Activated CD8-positive, alpha-beta T cell treated with anti-CD3 and anti-CD28 coated beads for 36 hours (primary cell): ENCODE measurements around the gene ANKRD11. TPM values are rescaled to one million over a fixed set of nuclear protein-coding genes. Genes with fewer than 3 reads are reported as not detected.

Source experiments
- ATAC-seq: fragments of 200-7000 bp; cut with Tn5 transposase; one replicate; pipeline ENCODE4 v1.10.0; 2021; ENCODE audit warnings: mild to moderate bottlenecking, moderate library complexity
- CTCF ChIA-PET: fragments of 350-600 bp; sonication (Branson Sonifier 250); formaldehyde crosslinking; loops from one replicate; lab custom pipeline; 2021; ENCODE audit warnings: antibody characterized with exemption; lab: Charles Lee
- POLR2A ChIA-PET: fragments of 350-600 bp; sonication (Branson Sonifier 250); formaldehyde crosslinking; loops from one replicate; lab custom pipeline; 2021; ENCODE audit warnings: antibody characterized with exemption; lab: Charles Lee
- DNase-seq: peaks from one replicate; pipeline ENCODE4 v3.0.0-alpha.2; 2020
- H3K27ac Mint-ChIP-seq: one replicate; pipeline ENCODE4 v1.8.0; 2021; ENCODE audit warnings: mild to moderate bottlenecking, mixed read lengths
- H3K27me3 Mint-ChIP-seq: one replicate; pipeline ENCODE4 v1.8.0; 2021; ENCODE audit warnings: mixed read lengths
- H3K36me3 Mint-ChIP-seq: one replicate; pipeline ENCODE4 v1.8.0; 2021; ENCODE audit warnings: low read depth, mixed read lengths
- H3K4me1 Mint-ChIP-seq: one replicate; pipeline ENCODE4 v1.8.0; 2021; ENCODE audit warnings: low read depth, mixed read lengths
- H3K4me3 Mint-ChIP-seq: one replicate; pipeline ENCODE4 v1.8.0; 2021; ENCODE audit warnings: mild to moderate bottlenecking, moderate library complexity, mixed read lengths
- H3K9me3 Mint-ChIP-seq: one replicate; pipeline ENCODE4 v1.8.0; 2021; ENCODE audit warnings: mixed read lengths
- intact Hi-C: fragments of 100-400 bp; cut with micrococcal nuclease; formaldehyde crosslinking; loops from one replicate; pipeline ENCODE4 v1.10.0; 2022
- total RNA-seq, 2 experiments: library from RNA; stranded (reverse); gene quantifications; one replicate each; pipeline ENCODE4 v1.2.3, GENCODE V29; 2021
- TF ChIP-seq, protein P1 (sequence below): fragments of 200-600 bp; IDR thresholded peaks from one replicate; pipeline ENCODE4 v1.8.0; 2022; ENCODE audit warnings: antibody characterized with exemption, mild to moderate bottlenecking

Gene ANKRD11
- total RNA-seq, 2 experiments from 2014 or later, result 145 to 147 TPM

DNA sequence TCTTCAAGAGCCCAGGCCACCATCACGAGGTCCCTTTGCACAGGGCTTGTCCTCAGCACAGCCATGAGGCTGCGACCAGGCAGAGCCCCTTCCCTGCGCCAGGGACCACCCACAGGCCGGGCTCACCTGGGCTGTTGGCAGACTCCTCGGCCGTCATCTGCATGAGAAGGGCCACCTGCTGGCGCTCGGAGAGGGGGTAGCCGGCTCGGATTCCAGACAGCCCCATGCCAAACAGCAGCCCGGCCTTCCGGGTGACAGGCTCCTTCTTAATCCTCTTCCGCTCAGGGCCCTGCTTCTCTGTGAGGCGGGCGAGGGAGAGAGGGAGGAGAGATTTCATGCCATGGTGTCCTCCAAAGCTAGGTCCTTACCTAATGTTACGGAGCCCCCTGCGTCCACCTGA is 199.5 kb downstream of the ANKRD11 start:
- ChIA-PET CTCF (no interaction called here), POLR2A (interaction anchor here (0.5 kb wide), 1 partner anchor 65 kb away, joined by 3 read pairs; no protein-coding TSS in a partner anchor)
- Mint-ChIP-seq H3K4me3 (no peak overlapping the region), H3K27ac (no peak overlapping the region), H3K27me3 (no peaks in the 10 kb centered on the region), H3K9me3 (no peaks in the 10 kb centered on the region), H3K4me1 (peaks cover 6% of the 10 kb centered on the region), H3K36me3 (peaks cover 19% of the 10 kb centered on the region)
- TF ChIP-seq, protein P1, sequence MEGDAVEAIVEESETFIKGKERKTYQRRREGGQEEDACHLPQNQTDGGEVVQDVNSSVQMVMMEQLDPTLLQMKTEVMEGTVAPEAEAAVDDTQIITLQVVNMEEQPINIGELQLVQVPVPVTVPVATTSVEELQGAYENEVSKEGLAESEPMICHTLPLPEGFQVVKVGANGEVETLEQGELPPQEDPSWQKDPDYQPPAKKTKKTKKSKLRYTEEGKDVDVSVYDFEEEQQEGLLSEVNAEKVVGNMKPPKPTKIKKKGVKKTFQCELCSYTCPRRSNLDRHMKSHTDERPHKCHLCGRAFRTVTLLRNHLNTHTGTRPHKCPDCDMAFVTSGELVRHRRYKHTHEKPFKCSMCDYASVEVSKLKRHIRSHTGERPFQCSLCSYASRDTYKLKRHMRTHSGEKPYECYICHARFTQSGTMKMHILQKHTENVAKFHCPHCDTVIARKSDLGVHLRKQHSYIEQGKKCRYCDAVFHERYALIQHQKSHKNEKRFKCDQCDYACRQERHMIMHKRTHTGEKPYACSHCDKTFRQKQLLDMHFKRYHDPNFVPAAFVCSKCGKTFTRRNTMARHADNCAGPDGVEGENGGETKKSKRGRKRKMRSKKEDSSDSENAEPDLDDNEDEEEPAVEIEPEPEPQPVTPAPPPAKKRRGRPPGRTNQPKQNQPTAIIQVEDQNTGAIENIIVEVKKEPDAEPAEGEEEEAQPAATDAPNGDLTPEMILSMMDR, result no peak
- DNase-seq (no peak), ATAC-seq (no peak)
- intact Hi-C loops, result no loop called here

DNA sequence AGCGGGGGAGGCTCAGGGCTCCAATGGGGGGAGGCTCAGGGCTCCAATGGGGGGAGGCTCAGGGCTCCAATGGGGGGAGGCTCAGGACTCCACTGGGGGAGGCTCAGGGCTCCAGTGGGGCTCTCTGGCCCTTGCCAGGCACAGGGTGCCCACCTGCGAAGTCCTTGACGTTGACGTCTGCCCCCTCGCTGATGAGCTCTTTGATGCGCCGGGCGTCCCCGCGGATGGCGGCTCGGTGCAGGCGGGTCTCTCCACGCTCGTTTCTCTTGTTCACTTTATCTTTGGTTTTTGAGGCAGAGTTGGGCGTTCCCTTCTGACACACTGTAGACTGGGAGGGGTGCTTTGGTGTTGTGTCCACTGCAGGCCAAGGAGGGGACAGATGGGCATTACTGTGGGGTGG is 199.9 kb downstream of the ANKRD11 start:
- Mint-ChIP-seq H3K36me3 (peaks cover 19% of the 10 kb centered on the region), H3K4me1 (peaks cover 6% of the 10 kb centered on the region), H3K27me3 (no peaks in the 10 kb centered on the region), H3K27ac (no peak overlapping the region), H3K4me3 (no peak overlapping the region), H3K9me3 (no peaks in the 10 kb centered on the region)
- TF ChIP-seq, protein P1, result no peak
- no peak for DNase-seq
- ChIA-PET POLR2A (no interaction called here), CTCF (no interaction called here)
- intact Hi-C loops, result no loop called here
- no peak for ATAC-seq

DNA sequence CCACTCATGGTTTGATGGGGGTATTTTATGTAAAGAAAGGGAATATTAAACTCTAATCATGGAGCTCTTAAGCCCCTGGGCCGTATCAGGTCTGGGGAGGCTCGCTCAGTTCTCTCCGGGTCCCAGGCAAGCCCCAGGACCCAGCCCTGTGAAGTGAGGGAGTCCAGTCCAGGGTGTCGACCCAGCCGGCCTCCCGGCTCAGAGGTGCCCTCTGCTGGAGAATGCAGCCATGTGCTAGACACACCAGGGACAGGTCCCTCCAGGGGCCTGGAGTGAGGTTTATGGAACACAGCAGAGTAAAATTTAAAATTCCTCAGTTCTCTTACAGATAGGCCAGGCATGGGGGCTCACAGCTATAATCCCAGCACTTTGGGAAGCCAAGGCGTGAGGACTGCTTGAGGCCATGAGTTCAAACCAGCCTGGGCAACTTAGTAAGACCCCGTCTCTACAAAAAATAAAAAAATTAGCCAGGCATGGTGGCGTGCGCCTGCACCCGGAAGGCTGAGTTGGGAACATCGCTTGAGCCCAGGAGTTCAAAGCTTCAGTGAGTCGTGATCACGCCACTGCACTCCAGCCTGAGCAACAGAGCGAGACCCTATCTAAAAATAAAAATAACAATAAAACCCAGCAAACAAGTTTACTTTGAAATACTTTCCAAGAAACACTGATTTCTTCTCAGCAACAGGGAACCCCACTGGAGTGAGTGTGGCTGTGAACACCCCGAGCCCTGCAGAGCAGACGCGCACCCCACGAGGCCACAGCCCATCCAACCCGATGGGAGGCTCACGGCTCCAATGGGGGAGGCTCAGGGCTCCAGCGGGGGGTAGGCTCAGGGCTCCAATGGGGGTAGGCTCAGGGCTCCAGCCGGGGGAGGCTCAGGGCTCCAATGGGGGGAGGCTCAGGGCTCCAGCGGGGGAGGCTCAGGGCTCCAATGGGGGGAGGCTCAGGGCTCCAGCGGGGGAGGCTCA is 200.6 kb downstream of the ANKRD11 start:
- H3K27me3 Mint-ChIP-seq, result no peaks in the 10 kb centered on the region
- peaks cover 6% of the 10 kb centered on the region for H3K4me1 Mint-ChIP-seq
- intact Hi-C loops, result no loop called here
- DNase-seq, result peak; percentile 78
- peak; percentile 93 for ATAC-seq
- H3K9me3 Mint-ChIP-seq, result no peaks in the 10 kb centered on the region
- ChIA-PET POLR2A (interaction anchor here (1.0 kb wide), 1 partner anchor 8 kb away, joined by 3 read pairs; no protein-coding TSS in a partner anchor), CTCF (interaction anchor here (0.7 to 2.8 kb wide), 13 partner anchors 9 to 165 kb away, joined by 3 to 11 read pairs (median 5); no protein-coding TSS in a partner anchor)
- peak overlapping the region; percentile 46 for H3K27ac Mint-ChIP-seq
- peaks cover 19% of the 10 kb centered on the region for H3K36me3 Mint-ChIP-seq
- H3K4me3 Mint-ChIP-seq, result no peak overlapping the region
- TF ChIP-seq, protein P1, result peak; percentile 82

DNA sequence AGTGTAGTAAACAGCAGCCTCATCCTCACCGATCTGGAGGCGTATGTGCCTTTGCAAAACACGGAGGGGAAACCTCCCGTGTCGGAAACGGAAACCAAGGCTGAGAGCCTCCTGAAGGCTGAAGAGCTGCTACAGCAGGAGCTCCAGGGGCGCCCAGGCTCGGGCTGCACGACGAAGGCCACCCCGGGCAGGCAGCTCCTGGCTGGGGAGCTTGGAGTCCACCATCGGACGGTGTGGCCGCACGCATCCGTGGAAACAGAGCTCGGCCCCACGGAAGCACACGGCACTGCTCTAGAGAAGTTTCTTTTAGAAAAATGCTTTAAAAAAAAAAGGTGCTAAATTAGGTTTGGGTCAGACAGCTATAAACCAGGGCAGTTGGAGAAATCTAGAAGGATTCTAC is 201.4 kb downstream of the ANKRD11 start:
- H3K36me3 Mint-ChIP-seq, result peaks cover 19% of the 10 kb centered on the region
- no peaks in the 10 kb centered on the region for H3K27me3 Mint-ChIP-seq
- H3K27ac Mint-ChIP-seq, result no peak overlapping the region
- H3K4me3 Mint-ChIP-seq, result no peak overlapping the region
- intact Hi-C loops, result no loop called here
- DNase-seq (no peak), ATAC-seq (no peak)
- ChIA-PET CTCF (interaction anchor here (0.7 to 2.8 kb wide), 16 partner anchors 8 to 220 kb away, joined by 3 to 11 read pairs (median 4); no protein-coding TSS in a partner anchor), POLR2A (interaction anchor here (1.0 kb wide), 1 partner anchor 9 kb away, joined by 3 read pairs; no protein-coding TSS in a partner anchor)
- peaks cover 3% of the 10 kb centered on the region for H3K4me1 Mint-ChIP-seq
- TF ChIP-seq, protein P1, result no peak
- no peaks in the 10 kb centered on the region for H3K9me3 Mint-ChIP-seq

DNA sequence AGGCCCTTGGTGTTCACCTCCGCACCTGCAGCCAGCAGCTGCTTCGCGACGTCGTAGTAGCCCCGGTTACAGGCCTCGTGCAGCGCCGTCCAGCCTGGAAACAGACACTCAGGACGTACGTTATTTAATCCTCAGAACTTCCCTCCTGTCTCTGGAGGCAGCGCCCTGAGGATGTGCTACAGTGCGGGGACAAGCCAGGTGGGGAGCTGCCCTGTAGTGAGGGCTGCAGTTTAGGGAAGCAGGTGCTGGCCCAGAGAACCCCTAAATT is 201.8 kb downstream of the ANKRD11 start:
- Mint-ChIP-seq H3K4me1 (peaks cover 3% of the 10 kb centered on the region), H3K36me3 (peaks cover 19% of the 10 kb centered on the region), H3K9me3 (no peaks in the 10 kb centered on the region), H3K27ac (no peak overlapping the region), H3K27me3 (no peaks in the 10 kb centered on the region), H3K4me3 (no peak overlapping the region)
- TF ChIP-seq, protein P1, result no peak
- ChIA-PET CTCF (interaction anchor here (0.7 to 2.8 kb wide), 16 partner anchors 8 to 221 kb away, joined by 3 to 11 read pairs (median 4); no protein-coding TSS in a partner anchor), POLR2A (interaction anchor here (1.0 kb wide), 1 partner anchor 9 kb away, joined by 3 read pairs; no protein-coding TSS in a partner anchor)
- ATAC-seq, result no peak
- no peak for DNase-seq
- intact Hi-C loops, result no loop called here
